ENCODE data around the gene STK10.

DNA sequence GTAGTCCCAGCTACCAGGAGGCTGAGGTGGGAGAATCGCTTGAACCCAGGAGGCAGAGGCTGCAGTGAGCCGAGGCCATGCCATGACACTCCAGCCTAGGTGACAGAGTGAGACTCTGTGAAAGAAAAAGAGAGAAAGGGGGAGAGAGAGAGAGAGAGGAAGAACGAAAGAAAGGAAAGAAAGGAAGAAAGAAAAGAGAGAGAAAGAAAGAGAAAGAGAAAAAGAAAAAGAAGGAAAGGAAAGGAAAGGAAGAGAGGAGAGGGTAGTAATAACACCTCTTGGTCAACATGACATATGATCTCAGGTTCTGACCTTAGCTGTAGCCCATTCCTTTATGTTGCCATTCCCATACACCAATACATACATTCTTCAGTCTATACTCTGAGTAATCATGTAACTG lies 195.7 kb downstream of the STK10 start:
- no peak for TF ChIP-seq MIER1 (IDR thresholded peaks at IDR 0.05; ENCODE audit: low read depth)
- no peak for TF ChIP-seq YY1 (IDR thresholded peaks at IDR 0.05; ENCODE audit: borderline replicate concordance in 1 of 3, control insufficient read depth in 1 of 3, extremely low read depth in 1 of 3, insufficient read depth in 3 of 3, insufficient read length in 1 of 3, insufficient replicate concordance in 2 of 3, low read depth in 1 of 3, low read length in 2 of 3)
- TF ChIP-seq GATAD2B (IDR thresholded peaks at IDR 0.05; ENCODE audit: borderline replicate concordance) = no peak
- TF ChIP-seq SMARCC2 (IDR thresholded peaks at IDR 0.05; ENCODE audit: low read depth) = no peak
- TF ChIP-seq HDAC1 (IDR thresholded peaks at IDR 0.05) = no peak
- TF ChIP-seq, protein P1, sequence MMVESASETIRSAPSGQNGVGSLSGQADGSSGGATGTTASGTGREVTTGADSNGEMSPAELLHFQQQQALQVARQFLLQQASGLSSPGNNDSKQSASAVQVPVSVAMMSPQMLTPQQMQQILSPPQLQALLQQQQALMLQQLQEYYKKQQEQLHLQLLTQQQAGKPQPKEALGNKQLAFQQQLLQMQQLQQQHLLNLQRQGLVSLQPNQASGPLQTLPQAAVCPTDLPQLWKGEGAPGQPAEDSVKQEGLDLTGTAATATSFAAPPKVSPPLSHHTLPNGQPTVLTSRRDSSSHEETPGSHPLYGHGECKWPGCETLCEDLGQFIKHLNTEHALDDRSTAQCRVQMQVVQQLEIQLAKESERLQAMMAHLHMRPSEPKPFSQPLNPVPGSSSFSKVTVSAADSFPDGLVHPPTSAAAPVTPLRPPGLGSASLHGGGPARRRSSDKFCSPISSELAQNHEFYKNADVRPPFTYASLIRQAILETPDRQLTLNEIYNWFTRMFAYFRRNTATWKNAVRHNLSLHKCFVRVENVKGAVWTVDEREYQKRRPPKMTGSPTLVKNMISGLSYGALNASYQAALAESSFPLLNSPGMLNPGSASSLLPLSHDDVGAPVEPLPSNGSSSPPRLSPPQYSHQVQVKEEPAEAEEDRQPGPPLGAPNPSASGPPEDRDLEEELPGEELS (CRISPR knock-in tag; IDR thresholded peaks at IDR 0.05; ENCODE audit: borderline replicate concordance) = no peak
- no peak for TF ChIP-seq MEIS2 (IDR thresholded peaks at IDR 0.05; ENCODE audit: partially characterized antibody)
- TF ChIP-seq ETV6 (IDR thresholded peaks at IDR 0.05; ENCODE audit: borderline replicate concordance in 1 of 2, low read depth in 2 of 2, low read length in 1 of 2) = no peak
- TF ChIP-seq ETV6 (CRISPR knock-in tag; IDR thresholded peaks at IDR 0.05; ENCODE audit: borderline replicate concordance) = no peak
- TF ChIP-seq PRPF4 (IDR thresholded peaks at IDR 0.05; ENCODE audit: insufficient read depth, low read depth, low read length, poor library complexity, severe bottlenecking) = no peak
- TF ChIP-seq TRIM24 (IDR thresholded peaks at IDR 0.05) = no peak
- no peak for TF ChIP-seq EP300 (IDR thresholded peaks at IDR 0.05; ENCODE audit: low read length)
- TF ChIP-seq DLX4 (CRISPR knock-in tag; IDR thresholded peaks at IDR 0.05) = no peak
- TF ChIP-seq FOXA1 (IDR thresholded peaks at IDR 0.05; ENCODE audit: borderline replicate concordance) = no peak
- TF ChIP-seq PRMT5 (CRISPR knock-in tag; IDR thresholded peaks at IDR 0.05) = no peak
